GM21526 (cell line): ENCODE results near the gene CNP.
A peak's percentile ranks its signal among the peaks of the same experiment; 100 is the strongest.
"Not testable (repeated sequence)": the region's sequence is repeated elsewhere in the genome, so short reads cannot be mapped to it uniquely, and the experiment has no call there.

Source experiments
- ATAC-seq: cut with Tn5 transposase; IDR thresholded peaks from one replicate; pipeline ENCODE4 v1.9.1; 2021; ENCODE audit warnings: moderate library complexity; ENCODE audit not compliant: unreplicated experiment, low FRiP score

The CNP gene

GRCh38 chr17:42000413-42001133 is 34.0 kb downstream of the CNP start:
- ATAC-seq: no peak

DNA sequence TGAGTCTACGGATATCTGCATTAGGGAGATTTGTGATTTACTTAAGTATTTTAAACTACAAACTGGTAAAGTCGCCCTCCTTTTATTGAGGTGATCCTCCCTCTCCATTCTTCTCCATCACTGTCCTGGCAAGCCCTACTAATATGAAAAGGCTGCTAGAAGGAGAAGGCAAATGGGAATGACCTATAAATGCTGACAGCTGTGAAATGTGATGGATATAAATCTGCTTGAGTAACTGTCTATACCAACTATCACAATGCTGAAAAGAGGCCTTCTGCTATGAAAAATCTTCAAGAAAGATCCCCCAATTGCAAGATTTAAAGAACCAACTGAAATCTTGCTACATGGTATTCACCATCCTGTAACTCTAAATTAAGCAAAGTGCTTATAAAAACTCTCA is 35.1 kb downstream of the CNP start:
- ATAC-seq: no peak

DNA sequence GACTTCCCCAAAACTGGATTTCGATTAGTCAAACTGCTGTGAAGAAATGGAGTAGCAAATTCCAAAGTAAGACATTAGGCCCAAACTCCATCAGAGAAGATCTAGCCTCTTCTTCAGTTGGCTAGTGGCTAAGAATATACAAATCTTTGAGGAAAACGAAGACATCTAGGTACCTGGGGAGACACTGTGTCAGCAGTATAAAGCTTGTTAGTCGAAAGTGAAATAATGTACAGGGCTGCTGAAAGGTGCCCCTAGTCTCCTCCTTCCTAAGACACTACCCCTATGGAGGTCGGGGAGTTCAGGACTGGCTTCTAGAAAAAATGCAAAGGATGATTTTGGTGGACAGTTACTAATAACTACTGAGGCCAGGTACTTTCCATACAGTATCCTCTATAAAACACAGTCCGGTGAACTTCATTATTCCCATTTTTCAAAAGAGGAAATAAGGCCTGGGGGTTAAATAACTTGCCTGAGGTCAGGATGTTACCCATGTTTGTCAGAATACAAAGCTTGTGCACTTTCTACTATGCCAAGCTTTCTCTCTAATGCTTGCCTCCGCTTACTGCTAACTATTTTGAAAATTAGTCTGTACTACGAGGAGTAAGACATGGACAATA is 35.7 kb downstream of the CNP start:
- no peak for ATAC-seq

DNA sequence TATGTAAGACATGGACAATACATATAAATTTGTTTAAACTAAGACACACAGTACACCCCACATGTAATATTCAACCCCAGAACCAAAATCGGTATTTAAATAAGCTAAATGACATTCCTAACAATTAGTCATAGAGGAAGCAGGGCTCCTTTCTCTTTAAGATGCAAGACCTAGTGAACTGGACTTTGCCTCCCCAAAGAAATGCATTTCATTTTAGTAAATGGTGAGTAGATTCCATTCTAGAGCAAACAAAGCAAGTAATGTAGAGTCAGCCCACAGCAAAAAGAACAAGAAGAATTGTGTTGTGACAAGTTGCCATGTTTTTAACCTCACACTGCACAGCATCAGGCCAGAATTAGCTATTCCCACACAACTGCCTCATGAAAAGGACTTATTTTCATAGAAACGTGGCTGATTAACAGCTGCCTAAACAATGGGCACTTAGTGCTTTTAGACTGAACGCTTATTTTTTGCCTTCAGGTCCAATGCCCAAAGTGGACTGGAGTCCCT is 36.3 kb downstream of the CNP start:
- ATAC-seq: no peak

DNA sequence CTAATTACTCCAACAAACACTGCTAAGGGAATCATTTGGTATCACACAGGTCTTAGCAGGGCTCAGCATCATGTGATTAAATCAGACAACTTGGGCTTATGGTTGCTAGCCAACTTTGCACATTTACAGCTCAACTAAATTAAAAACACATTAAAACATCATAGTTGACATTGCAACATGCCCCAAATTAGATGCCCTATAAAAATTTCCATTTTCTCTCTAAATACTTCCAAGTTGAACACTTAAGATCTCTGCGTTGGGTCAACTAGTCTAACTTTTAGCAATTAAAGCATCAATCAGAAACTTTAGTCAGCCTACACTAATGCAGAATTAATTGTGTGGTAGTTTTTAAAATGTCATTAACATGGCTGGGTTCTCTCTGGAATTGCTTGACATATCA is 38.6 kb downstream of the CNP start:
- ATAC-seq: no peak

DNA sequence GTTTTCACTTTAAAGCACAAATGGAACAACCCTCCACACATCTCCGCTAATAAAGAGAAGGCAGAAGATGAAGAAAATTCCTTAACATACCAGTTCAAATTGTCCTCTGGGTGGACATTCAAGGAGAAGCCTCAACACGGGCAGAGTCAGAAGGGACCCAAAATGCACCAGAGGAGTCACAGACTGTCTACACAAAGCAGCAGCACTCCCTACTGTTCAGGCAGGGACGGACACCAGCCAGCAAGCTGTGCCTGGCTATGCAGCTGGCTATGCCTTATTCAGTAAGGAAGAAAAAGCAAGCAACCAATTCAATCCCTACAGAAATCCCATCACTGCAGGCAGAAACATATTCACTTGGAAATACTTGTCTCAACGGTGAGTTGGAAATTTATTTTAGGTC is 42.6 kb downstream of the CNP start:
- no peak for ATAC-seq

GRCh38 chr17:42010266-42010680 is 43.7 kb downstream of the CNP start:
- not testable (repeated sequence) for ATAC-seq

- no peak for ATAC-seq
Observed at GRCh38 chr17:42010898-42011516, 44.4 kb downstream of the CNP start.

DNA sequence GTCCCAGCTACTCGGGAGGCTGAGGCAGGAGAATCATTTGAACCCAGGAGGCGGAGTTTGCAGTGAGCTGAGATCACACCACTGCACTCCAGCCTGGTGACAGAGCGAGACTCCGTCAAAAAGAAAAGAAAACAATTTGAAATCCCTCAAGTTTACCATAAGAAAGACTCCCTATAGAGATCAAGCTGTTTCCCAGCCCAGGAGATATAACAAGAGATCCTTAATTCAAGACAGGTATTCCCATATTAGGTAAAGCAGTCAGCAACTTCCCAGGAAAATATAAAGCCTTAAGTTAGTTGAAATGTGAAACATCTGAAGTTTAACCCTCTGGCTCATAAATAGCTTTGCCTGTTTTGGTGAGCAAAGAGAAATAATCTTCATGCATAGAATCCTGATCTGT is 45.8 kb downstream of the CNP start:
- ATAC-seq: not testable (repeated sequence)

DNA sequence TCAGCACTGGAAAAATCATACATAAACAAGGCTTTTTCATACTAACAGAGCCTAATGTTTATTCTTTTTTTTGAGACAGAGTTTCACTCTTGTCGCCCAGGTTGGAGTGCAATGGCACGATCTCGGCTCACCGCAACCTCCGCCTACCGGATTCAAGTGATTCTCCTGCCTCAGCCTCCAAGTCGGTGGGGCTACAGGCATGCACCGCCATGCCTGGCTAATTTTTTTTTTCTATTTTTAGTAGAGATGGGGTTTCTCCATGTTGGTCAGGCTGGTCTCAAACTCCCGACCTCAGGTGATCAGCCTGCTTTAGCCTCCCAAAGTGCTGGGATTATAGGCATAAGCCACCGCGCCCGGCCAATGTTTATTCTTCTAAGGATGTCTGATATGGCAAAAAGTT is 47.1 kb downstream of the CNP start:
- not testable (repeated sequence) for ATAC-seq

- ATAC-seq: no peak
Observed at GRCh38 chr17:42016411-42016831, 49.8 kb downstream of the CNP start.

- ATAC-seq: peak; percentile 70
Observed at GRCh38 chr17:42016941-42017865, 50.6 kb downstream of the CNP start, which contains the start of gene DNAJC7. Gene DNAJC7, minus strand, starts transcription at chr17:42017439. Its CDS starts 23 bp downstream, at chr17:42017416.

GRCh38 chr17:42017866-42018200 is 51.2 kb downstream of the CNP start:
- ATAC-seq: peak; percentile 14

GRCh38 chr17:42018339-42018738 is 51.7 kb downstream of the CNP start:
- no peak for ATAC-seq

DNA sequence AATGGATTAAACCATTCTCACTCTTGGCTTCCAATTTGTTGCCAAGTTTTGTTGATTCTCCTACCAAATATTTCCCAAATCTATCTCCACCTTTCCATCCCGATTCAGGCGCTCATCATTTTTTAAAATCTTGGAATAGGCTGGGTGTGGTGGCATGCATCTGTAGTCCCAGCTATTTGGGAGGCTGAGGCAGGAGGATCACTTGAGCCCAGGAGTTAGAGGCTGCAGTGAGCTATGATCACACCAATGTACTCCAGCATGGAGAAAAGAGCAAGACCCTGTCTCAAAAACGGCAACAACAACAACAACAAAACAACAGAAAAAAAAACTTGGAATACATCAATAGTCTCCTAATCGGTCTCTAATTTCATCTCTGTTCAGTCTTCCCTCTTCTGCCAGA is 52.4 kb downstream of the CNP start:
- no peak for ATAC-seq

- ATAC-seq: peak; percentile 48
Observed at GRCh38 chr17:42019509-42020404, 53.2 kb downstream of the CNP start, which contains the start of gene NKIRAS2. Gene NKIRAS2, plus strand, starts transcription at chr17:42020090. Its CDS starts 1,488 bp downstream, at chr17:42021578.

- not testable (repeated sequence) for ATAC-seq
Observed at GRCh38 chr17:42020845-42021244, 54.2 kb downstream of the CNP start.

GRCh38 chr17:42023524-42024349 is 57.1 kb downstream of the CNP start:
- no peak for ATAC-seq

- ATAC-seq: no peak
Observed at GRCh38 chr17:42025191-42025579, 58.6 kb downstream of the CNP start.
